ENCODE results near the gene MYRF. TPM values are rescaled to one million over a fixed set of nuclear protein-coding genes. Genes with fewer than 3 reads are reported as not detected.

MYRF gene
- total and polyA plus RNA-seq, 9 of the 15 experiments (the other 6 are each of a cell fraction or from before 2014, with no cell fraction given) = 2.3 to 25.8 (median 7.1) TPM

- TF ChIP-seq, protein P1, sequence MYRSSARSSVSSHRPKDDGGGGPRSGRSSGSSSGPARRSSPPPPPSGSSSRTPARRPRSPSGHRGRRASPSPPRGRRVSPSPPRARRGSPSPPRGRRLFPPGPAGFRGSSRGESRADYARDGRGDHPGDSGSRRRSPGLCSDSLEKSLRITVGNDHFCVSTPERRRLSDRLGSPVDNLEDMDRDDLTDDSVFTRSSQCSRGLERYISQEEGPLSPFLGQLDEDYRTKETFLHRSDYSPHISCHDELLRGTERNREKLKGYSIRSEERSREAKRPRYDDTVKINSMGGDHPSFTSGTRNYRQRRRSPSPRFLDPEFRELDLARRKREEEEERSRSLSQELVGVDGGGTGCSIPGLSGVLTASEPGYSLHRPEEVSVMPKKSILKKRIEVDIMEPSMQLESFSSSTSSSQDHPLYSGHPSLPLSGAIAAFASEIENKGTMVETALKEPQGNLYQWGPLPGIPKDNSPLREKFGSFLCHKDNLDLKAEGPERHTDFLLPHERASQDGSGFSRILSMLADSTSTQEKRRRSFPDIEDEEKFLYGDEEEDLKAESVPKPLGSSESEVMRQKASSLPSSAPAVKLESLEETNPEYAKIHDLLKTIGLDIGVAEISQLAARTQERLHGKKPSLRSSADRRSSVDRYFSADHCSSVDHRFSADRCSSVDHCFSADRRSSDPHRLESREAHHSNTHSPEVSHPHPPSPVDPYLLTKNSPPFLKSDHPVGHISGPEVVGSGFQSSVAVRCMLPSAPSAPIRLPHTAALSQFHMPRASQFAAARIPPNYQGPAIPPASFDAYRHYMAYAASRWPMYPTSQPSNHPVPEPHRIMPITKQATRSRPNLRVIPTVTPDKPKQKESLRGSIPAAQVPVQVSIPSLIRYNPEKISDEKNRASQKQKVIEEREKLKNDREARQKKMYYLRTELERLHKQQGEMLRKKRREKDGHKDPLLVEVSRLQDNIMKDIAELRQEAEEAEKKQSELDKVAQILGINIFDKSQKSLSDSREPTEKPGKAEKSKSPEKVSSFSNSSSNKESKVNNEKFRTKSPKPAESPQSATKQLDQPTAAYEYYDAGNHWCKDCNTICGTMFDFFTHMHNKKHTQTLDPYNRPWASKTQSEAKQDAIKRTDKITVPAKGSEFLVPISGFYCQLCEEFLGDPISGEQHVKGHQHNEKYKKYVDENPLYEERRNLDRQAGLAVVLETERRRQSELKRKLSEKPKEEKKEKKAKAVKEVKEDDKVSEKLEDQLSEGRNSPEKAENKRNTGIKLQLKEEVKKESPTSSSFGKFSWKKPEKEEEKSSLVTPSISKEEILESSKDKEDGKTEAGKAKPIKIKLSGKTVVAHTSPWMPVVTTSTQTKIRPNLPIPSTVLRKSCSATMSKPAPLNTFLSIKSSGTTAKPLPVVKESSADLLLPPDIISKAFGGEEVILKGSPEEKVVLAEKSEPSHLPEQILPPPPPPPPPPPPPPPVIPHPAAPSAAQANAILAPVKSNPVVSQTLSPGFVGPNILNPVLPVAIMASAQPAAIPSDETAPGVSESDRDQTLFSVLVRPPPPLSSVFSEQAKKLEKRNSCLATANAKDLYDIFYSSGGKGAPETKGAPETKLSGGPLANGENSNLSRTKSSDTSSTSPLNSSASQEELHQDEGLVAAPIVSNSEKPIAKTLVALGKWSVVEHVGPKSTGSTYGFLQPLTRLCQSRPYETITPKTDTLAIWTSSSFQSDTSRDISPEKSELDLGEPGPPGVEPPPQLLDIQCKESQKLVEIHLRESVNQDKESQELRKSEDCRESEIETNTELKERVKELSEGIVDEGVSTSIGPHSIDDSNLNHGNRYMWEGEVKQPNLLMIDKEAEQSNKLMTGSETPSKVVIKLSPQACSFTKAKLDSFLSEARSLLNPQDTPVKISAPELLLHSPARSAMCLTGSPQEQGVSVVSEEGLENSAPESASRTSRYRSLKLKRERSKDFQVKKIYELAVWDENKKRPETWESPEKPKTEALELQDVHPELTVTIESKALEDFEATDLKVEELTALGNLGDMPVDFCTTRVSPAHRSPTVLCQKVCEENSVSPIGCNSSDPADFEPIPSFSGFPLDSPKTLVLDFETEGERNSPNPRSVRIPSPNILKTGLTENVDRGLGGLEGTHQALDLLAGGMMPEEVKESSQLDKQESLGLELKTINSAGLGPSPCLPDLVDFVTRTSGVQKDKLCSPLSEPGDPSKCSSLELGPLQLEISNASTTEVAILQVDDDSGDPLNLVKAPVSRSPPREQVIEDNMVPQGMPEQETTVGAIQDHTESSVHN (IDR thresholded peaks at IDR 0.05; ENCODE audit: borderline replicate concordance in 1 of 2, low read depth in 1 of 2) = no peak
- TF ChIP-seq ILK (tag; IDR thresholded peaks at IDR 0.05; ENCODE audit: borderline replicate concordance, low read depth) = no peak
- TF ChIP-seq STAT6 (CRISPR knock-in tag; IDR thresholded peaks at IDR 0.05) = no peak
- no peak for TF ChIP-seq POU5F1 (IDR thresholded peaks at IDR 0.05; ENCODE audit: borderline replicate concordance, low read depth, low read length, partially characterized antibody)
Observed at GRCh38 chr11:61728940-61729219, 23.6 kb upstream of the MYRF start (continued).

Measured in K562 (cell line).